NB4 (cell line): ENCODE data around the gene TMED6.

ENCODE experiments used
- DNase-seq: peaks from one replicate; pipeline ENCODE4 v3.0.0; 2010; ENCODE audit warnings: low read depth
- H3K4me3 ChIP-seq: one replicate; pipeline ENCODE4 v1.5.1; 2011; ENCODE audit warnings: mild to moderate bottlenecking, low read depth, low read length, moderate library complexity
- CTCF ChIP-seq: IDR thresholded peaks from one replicate; pipeline ENCODE4 v1.5.1; 2012; ENCODE audit warnings: low read depth, low read length
- MAX ChIP-seq: IDR thresholded peaks from 2 replicates; pipeline ENCODE4 v1.6.1; 2011; ENCODE audit warnings: low read depth, low read length
- MYC ChIP-seq: IDR thresholded peaks from 2 replicates; pipeline ENCODE4 v1.6.1; 2011; ENCODE audit warnings: low read depth, low read length
- POLR2A ChIP-seq: IDR thresholded peaks from 2 replicates; pipeline ENCODE4 v1.6.1; 2011; ENCODE audit warnings: mild to moderate bottlenecking; ENCODE audit not compliant: insufficient read length; ENCODE audit errors: extremely low read depth

TMED6 gene

DNA sequence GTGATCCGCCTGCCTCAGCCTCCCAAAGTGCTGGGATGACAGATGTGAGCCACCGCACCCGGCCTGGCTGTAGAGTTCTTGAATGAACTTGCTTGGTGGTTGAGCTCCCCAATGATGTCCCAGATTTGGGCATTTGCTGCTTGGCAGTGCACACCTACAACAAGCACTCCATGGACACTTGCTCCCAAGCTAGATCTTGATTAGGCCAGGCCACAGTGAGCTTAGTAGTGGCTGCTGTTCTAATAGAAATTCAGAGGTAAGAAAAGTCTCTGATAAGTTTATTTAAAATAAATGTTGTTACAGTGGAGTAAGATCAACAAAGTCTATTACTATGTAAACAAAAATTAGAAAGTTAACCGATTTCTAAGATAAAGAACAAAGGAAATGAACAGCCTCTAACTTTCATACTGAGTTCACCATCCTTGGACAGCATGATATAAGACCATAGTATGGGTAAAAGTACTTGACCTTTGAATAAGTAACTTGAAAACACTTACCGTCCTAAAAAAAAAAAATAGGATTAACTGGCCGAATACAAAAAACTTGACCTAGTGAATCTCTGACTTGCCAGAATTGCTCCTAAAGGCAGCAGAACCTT lies 951 bp downstream of the TMED6 start:
- no peak overlapping the region for H3K4me3 ChIP-seq
- TF ChIP-seq MYC (no peak), MAX (no peak), POLR2A (no peak), CTCF (no peak)
- DNase-seq = no peak

- TF ChIP-seq CTCF (no peak), MYC (no peak), POLR2A (no peak), MAX (no peak)
- DNase-seq = no peak
- no peak overlapping the region for H3K4me3 ChIP-seq
These were observed 2.0 kb downstream of the TMED6 start for GRCh38 chr16:69349536-69349935.

- no peak for DNase-seq
- TF ChIP-seq POLR2A (no peak), CTCF (no peak), MYC (no peak), MAX (no peak)
- H3K4me3 ChIP-seq = no peak overlapping the region
These were observed 3.4 kb downstream of the TMED6 start for GRCh38 chr16:69348222-69348621.

GRCh38 chr16:69346683-69347082 lies 4.9 kb downstream of the TMED6 start:
- DNase-seq = no peak
- TF ChIP-seq CTCF = no peak
- TF ChIP-seq MYC = no peak
- TF ChIP-seq MAX = no peak
- TF ChIP-seq POLR2A = no peak
- H3K4me3 ChIP-seq = no peak overlapping the region

DNA sequence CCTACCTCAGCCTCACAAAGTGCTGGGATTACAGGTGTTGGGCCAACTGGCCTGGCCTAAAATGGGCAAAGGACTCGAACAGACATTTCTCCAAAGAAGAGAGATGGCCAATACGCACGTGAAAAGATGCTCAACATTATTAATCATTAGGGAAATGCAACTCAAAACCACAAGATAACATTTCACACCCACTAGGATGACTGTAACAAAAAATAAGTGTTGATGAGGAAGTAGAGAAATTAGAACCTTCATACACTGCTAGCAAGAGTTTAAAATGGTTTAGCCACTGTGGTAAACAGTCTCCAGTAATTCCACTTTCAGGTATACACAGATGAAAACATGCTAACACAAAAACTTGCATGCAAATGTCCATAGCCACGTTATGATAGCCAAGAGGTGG lies 5.7 kb downstream of the TMED6 start:
- H3K4me3 ChIP-seq = no peak overlapping the region
- TF ChIP-seq MYC = no peak
- TF ChIP-seq MAX = no peak
- TF ChIP-seq POLR2A = no peak
- no peak for TF ChIP-seq CTCF
- DNase-seq = no peak

- TF ChIP-seq MYC (no peak), CTCF (no peak), POLR2A (no peak), MAX (no peak)
- H3K4me3 ChIP-seq = no peak overlapping the region
- DNase-seq = no peak
These were observed 7.4 kb downstream of the TMED6 start for GRCh38 chr16:69344171-69344570.
